Prostate gland (tissue), 2 donors: Measurements from ENCODE around the gene P4HA3.

Source experiments
- POLR2A ChIP-seq: fragments of 450-650 bp; IDR thresholded peaks from one replicate; pipeline ENCODE4 v1.6.1; 2016; ENCODE audit warnings: antibody characterized with exemption, mild to moderate bottlenecking
- POLR2AphosphoS5 ChIP-seq: sonication (generic); formaldehyde crosslinking; IDR thresholded peaks from one replicate; pipeline ENCODE4 v1.6.1; 2017; ENCODE audit warnings: antibody characterized with exemption
- TF ChIP-seq, protein P1 (sequence below), 4 experiments: fragments of 200-600 bp in 2 of 4; fragments of 450-650 bp in 2 of 4; sonication (generic) in 2 of 4; IDR thresholded peaks; 1 replicate in 3 of 4; 2 replicates in 1 of 4; pipeline ENCODE4 v1.5.1; 2016 to 2019; ENCODE audit warnings: antibody characterized with exemption in 4 of 4, mild to moderate bottlenecking in 2 of 4, moderate library complexity in 2 of 4

DNA sequence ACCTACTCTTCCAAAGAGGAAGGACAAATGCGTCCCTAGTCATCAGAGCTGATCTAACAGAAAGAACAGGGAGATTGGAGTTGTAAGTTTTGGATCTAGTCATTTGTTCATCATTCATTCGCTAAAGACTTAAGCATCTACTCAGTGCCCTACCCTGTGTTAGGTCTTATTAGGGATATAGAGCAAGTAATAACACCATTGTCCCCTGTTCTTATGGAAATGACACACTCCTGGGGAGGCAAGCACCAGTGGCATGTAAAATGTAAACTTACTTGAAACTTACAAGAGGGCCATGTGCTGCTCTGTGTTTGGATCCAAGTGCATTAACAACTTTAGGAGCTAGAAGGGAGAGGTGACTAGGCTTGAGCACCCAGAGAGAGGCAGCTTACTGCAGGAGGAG, 61.9 kb downstream of the P4HA3 start:
- TF ChIP-seq, protein P1, sequence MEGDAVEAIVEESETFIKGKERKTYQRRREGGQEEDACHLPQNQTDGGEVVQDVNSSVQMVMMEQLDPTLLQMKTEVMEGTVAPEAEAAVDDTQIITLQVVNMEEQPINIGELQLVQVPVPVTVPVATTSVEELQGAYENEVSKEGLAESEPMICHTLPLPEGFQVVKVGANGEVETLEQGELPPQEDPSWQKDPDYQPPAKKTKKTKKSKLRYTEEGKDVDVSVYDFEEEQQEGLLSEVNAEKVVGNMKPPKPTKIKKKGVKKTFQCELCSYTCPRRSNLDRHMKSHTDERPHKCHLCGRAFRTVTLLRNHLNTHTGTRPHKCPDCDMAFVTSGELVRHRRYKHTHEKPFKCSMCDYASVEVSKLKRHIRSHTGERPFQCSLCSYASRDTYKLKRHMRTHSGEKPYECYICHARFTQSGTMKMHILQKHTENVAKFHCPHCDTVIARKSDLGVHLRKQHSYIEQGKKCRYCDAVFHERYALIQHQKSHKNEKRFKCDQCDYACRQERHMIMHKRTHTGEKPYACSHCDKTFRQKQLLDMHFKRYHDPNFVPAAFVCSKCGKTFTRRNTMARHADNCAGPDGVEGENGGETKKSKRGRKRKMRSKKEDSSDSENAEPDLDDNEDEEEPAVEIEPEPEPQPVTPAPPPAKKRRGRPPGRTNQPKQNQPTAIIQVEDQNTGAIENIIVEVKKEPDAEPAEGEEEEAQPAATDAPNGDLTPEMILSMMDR (IDR thresholded peaks at IDR 0.05), result no peak
- TF ChIP-seq POLR2AphosphoS5 (no peak), POLR2A (no peak)
